HG03196 (cell line): ENCODE data around the gene TMPRSS3.

Experiments
- ATAC-seq: cut with Tn5 transposase; IDR thresholded peaks from one replicate; pipeline ENCODE4 v1.9.1; 2021; ENCODE audit not compliant: unreplicated experiment

TMPRSS3 gene

GRCh38 chr21:42338729-42339715, 56.8 kb downstream of the TMPRSS3 start:
- ATAC-seq: no peak

GRCh38 chr21:42337830-42338728, 57.8 kb downstream of the TMPRSS3 start:
- no peak for ATAC-seq

- no peak for ATAC-seq
These were observed 58.6 kb downstream of the TMPRSS3 start for GRCh38 chr21:42337276-42337675.

GRCh38 chr21:42336054-42336453, 59.8 kb downstream of the TMPRSS3 start:
- no peak for ATAC-seq

GRCh38 chr21:42332557-42333317, 63.1 kb downstream of the TMPRSS3 start:
- no peak for ATAC-seq

- ATAC-seq: no peak
These were observed 64.2 kb downstream of the TMPRSS3 start for GRCh38 chr21:42331660-42332059.

GRCh38 chr21:42330380-42331371, 65.2 kb downstream of the TMPRSS3 start:
- no peak for ATAC-seq

GRCh38 chr21:42324896-42325295, 71.0 kb downstream of the TMPRSS3 start:
- ATAC-seq: no peak
